Tibial nerve (tissue), 4 donors: ENCODE data around the gene REPS2. TPM values are rescaled to one million over a fixed set of nuclear protein-coding genes. Genes with fewer than 3 reads are reported as not detected.

Source experiments
- DNase-seq, 2 donors: peaks; one replicate each; pipeline ENCODE4 v3.0.0-alpha.2; 2019; ENCODE audit warnings: low spot score in 2 of 2
- H3K27ac ChIP-seq, 4 donors: fragments of 200-600 bp; sonication (generic) in 3 of 4; one replicate each; pipeline ENCODE4 v1.5.1; 2017 to 2019; ENCODE audit warnings: mild to moderate bottlenecking in 1 of 4
- H3K27me3 ChIP-seq, 2 donors: fragments of 200-600 bp; sonication (generic) in 1 of 2; one replicate each; pipeline versions ENCODE4 v1.5.1 to v1.6.0; 2017 to 2019
- H3K36me3 ChIP-seq, 3 donors: fragments of 200-600 bp; sonication (generic); one replicate each; pipeline ENCODE4 v1.5.1; 2018 to 2019
- H3K4me1 ChIP-seq, 4 donors: fragments of 200-600 bp; sonication (generic) in 3 of 4; one replicate each; pipeline ENCODE4 v1.5.1; 2017 to 2019
- H3K4me3 ChIP-seq, 4 donors: fragments of 200-600 bp; sonication (generic) in 3 of 4; one replicate each; pipeline ENCODE4 v1.5.1; 2017 to 2019; ENCODE audit warnings: mild to moderate bottlenecking in 1 of 4, moderate library complexity in 1 of 4
- H3K9me3 ChIP-seq, 4 donors: fragments of 200-600 bp; sonication (generic) in 3 of 4; one replicate each; pipeline ENCODE4 v1.5.1; 2017 to 2019
- EP300 ChIP-seq, 2 donors: sonication (generic); formaldehyde crosslinking; IDR thresholded peaks; one replicate each; pipeline ENCODE4 v1.6.1; 2017; ENCODE audit warnings: antibody characterized with exemption in 2 of 2, mild to moderate bottlenecking in 1 of 2
- POLR2A ChIP-seq, 2 donors: fragments of 450-650 bp; IDR thresholded peaks; one replicate each; pipeline ENCODE4 v1.6.1; 2017; ENCODE audit warnings: antibody characterized with exemption in 2 of 2, mild to moderate bottlenecking in 2 of 2, moderate library complexity in 2 of 2
- WGBS, 2 donors: methylation state at CpG; one replicate each; pipeline ENCODE4 v1.1.5; 2018; 5-methylcytosine and 5-hydroxymethylcytosine counted together
- total RNA-seq, 4 donors: library from RNA; depleted of rRNA; stranded (reverse); fragments of >200 nt; gene quantifications; one replicate each; pipeline ENCODE4 v1.1.0, GENCODE V29; 2016
- TF ChIP-seq, protein P1 (sequence below), 5 experiments: fragments of 200-600 bp in 3 of 5; fragments of 450-650 bp in 2 of 5; sonication (generic) in 3 of 5; IDR thresholded peaks; one replicate each; pipeline ENCODE4 v1.5.1; 2016 to 2019; ENCODE audit warnings: antibody characterized with exemption in 5 of 5, mild to moderate bottlenecking in 3 of 5, moderate library complexity in 2 of 5

The REPS2 gene
- total RNA-seq, 4 donors from 2014 or later = 7.5 to 26.0 (median 9.7) TPM

DNA sequence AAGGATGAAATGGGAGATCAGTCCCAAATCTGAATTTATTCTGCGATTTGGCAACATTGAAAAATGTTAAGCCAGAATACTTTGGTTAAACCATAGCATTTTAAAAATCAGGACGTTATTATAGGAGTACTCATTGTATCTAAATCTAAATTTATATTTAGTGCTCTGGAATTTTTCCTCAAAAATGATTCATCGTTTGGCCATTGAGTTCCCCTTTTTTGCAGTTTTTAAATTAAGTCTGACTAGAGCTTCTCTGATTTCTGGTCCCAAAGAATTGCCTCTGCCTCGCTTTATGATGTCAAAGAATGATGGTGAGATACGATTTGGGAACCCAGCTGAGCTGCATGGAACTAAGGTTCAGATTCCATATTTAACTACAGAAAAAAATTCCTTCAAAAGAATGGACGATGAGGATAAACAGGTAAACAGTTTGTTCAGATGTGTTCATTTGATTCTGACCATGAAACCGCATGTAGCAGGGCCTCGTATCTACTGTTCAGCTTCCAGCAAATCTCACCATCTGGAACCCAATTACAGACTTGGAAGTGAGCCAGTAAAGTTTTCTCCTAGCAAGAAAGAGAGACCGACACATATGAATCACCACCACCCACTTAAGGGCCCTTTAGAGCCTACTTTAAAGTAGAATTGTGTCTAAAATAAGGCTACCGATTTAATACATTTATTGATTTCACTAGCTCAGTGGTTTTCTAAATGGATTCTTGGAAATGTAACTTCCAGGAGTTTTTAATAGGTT lies 75.6 kb downstream of the REPS2 start:
- H3K27me3 ChIP-seq = peaks cover 0 to 8% of the 10 kb centered on the region in 2 donors
- 66 to 68% methylated on average over 10 of the region's 10 CpGs for WGBS, 2 donors
- DNase-seq = no peak
- no peak overlapping the region for H3K4me3 ChIP-seq
- no peaks in the 10 kb centered on the region for H3K9me3 ChIP-seq
- no peaks in the 10 kb centered on the region for H3K36me3 ChIP-seq
- no peak overlapping the region for H3K27ac ChIP-seq
- TF ChIP-seq EP300 (IDR thresholded peaks at IDR 0.05) (no peak), POLR2A (IDR thresholded peaks at IDR 0.05) (no peak)
- TF ChIP-seq, protein P1, sequence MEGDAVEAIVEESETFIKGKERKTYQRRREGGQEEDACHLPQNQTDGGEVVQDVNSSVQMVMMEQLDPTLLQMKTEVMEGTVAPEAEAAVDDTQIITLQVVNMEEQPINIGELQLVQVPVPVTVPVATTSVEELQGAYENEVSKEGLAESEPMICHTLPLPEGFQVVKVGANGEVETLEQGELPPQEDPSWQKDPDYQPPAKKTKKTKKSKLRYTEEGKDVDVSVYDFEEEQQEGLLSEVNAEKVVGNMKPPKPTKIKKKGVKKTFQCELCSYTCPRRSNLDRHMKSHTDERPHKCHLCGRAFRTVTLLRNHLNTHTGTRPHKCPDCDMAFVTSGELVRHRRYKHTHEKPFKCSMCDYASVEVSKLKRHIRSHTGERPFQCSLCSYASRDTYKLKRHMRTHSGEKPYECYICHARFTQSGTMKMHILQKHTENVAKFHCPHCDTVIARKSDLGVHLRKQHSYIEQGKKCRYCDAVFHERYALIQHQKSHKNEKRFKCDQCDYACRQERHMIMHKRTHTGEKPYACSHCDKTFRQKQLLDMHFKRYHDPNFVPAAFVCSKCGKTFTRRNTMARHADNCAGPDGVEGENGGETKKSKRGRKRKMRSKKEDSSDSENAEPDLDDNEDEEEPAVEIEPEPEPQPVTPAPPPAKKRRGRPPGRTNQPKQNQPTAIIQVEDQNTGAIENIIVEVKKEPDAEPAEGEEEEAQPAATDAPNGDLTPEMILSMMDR (IDR thresholded peaks at IDR 0.05) = no peak
- H3K4me1 ChIP-seq = no peaks in the 10 kb centered on the region

DNA sequence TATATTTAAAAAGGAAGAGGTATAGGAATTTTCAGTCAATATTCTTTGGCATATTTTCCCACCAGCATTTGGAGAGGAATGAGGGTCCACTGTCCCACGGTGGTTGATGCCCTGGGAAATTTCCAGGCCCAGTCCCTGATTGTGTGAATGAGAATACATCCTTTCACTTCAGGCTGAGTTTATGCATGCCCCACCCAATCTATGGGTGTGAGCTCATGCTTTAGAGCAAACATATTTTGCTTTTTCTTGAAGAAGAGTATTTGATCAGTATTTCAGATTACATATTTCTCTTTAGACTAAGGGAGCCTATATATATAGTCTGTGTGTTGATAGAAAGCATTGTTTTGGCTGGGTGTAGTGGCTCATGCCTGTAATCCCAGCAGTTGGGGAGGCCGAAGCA lies 77.2 kb downstream of the REPS2 start:
- no peaks in the 10 kb centered on the region for H3K4me1 ChIP-seq
- no peaks in the 10 kb centered on the region for H3K9me3 ChIP-seq
- WGBS, 2 donors = 72 to 77% methylated on average over 2 of the region's 2 CpGs
- no peak for DNase-seq
- no peak overlapping the region for H3K27ac ChIP-seq
- no peak overlapping the region for H3K4me3 ChIP-seq
- H3K27me3 ChIP-seq = peaks cover 0 to 7% of the 10 kb centered on the region in 2 donors
- TF ChIP-seq, protein P1 (IDR thresholded peaks at IDR 0.05) = no peak
- TF ChIP-seq POLR2A (IDR thresholded peaks at IDR 0.05) (no peak), EP300 (IDR thresholded peaks at IDR 0.05) (no peak)
- H3K36me3 ChIP-seq = no peaks in the 10 kb centered on the region

DNA sequence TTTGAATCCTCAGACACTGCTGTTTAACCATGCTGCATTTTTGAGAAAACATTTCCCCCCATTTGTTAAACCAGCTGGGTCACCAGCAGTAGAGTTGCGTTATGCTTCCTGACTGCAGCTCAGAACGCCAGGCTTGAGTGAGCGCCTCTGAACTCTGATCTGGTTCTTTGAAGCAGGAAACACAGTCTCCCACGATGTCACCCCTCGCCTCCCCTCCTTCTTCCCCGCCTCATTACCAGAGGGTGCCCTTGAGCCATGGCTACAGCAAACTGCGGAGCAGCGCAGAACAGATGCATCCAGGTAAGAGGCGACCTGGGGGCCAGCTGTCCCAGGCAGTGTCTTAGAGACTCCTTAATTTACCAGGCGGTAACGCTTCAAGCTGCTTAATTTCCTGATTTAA lies 78.4 kb downstream of the REPS2 start:
- H3K27ac ChIP-seq = no peak overlapping the region
- no peak for TF ChIP-seq POLR2A (IDR thresholded peaks at IDR 0.05)
- TF ChIP-seq, protein P1 (IDR thresholded peaks at IDR 0.05) = no peak
- TF ChIP-seq EP300 (IDR thresholded peaks at IDR 0.05) = no peak
- H3K4me3 ChIP-seq = no peak overlapping the region
- no peaks in the 10 kb centered on the region for H3K9me3 ChIP-seq
- no peaks in the 10 kb centered on the region for H3K36me3 ChIP-seq
- 50 to 56% methylated on average over 11 of the region's 11 CpGs for WGBS, 2 donors
- H3K27me3 ChIP-seq = peaks cover 0 to 4% of the 10 kb centered on the region in 2 donors
- peaks cover 0 to 6% (median 0%) of the 10 kb centered on the region in 4 donors for H3K4me1 ChIP-seq
- no peak for DNase-seq

DNA sequence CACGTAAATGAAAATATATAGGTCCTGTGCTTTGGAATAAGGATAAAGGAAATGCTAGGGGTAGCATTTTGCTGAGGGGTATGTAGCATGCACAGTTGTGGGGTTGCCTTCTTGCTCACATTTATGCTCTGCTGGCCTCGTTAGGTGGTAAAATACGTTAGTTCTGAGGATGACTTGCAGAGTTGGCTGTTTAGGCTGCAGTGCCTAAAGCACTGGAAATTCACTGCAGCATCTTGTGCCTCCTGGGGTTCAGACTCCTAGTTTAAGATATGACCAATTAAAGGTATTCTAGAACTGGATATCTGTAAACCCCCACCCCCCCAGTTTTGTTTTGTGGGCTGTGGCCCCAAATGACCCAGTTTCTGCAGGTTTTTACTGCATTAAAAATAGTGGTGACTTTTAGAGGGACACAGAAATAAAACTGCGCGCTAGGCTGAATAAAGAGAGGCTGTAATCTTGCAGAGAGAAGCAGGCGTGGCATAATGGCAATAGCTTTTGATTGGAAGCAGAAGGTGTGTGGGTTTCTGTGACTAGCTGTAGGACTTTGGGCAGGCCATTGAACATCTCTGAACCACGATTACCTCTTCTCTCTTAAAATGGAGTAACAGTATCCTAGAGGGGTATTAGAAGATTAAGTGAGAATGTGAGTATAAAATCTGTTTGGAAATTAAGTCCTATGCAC lies 79.3 kb downstream of the REPS2 start:
- 79 to 88% methylated on average over 7 of the region's 7 CpGs for WGBS, 2 donors
- TF ChIP-seq, protein P1 (IDR thresholded peaks at IDR 0.05) = no peak
- no peak for TF ChIP-seq EP300 (IDR thresholded peaks at IDR 0.05)
- TF ChIP-seq POLR2A (IDR thresholded peaks at IDR 0.05) = no peak
- no peak overlapping the region for H3K4me3 ChIP-seq
- H3K36me3 ChIP-seq = no peaks in the 10 kb centered on the region
- H3K27ac ChIP-seq = no peak overlapping the region
- peaks cover 0 to 6% (median 0%) of the 10 kb centered on the region in 4 donors for H3K4me1 ChIP-seq
- no peaks in the 10 kb centered on the region for H3K9me3 ChIP-seq
- H3K27me3 ChIP-seq = peaks cover 0 to 4% of the 10 kb centered on the region in 2 donors
- DNase-seq = no peak

DNA sequence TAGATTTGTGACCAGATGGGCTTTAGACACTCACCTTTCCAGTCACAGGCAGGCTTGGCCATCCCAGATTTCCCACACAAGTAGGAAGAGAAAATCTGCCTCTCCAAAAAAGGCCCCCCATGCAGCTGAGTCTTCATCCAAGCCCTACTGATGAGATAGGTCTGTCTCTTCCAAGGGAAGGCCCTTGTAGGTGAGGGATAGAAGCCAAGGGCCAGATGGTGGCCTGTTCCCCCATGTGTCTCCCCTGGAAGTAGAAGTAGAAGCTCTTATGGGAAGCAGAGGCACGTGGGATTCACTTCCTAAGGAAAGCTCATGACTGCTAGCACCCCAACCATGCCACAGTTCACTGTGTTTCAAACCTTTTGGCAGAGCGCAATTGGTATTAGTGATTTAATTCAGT lies 81.5 kb downstream of the REPS2 start:
- 75 to 83% methylated on average over 2 of the region's 2 CpGs for WGBS, 2 donors
- DNase-seq = no peak
- Histone ChIP-seq H3K4me3 (no peak overlapping the region), H3K27ac (no peak overlapping the region), H3K27me3 (peaks cover 0 to 4% of the 10 kb centered on the region in 2 donors), H3K4me1 (peaks cover 0 to 6% (median 0%) of the 10 kb centered on the region in 4 donors), H3K9me3 (no peaks in the 10 kb centered on the region), H3K36me3 (no peaks in the 10 kb centered on the region)
- TF ChIP-seq, protein P1 (IDR thresholded peaks at IDR 0.05) = no peak
- TF ChIP-seq EP300 (IDR thresholded peaks at IDR 0.05) = no peak
- no peak for TF ChIP-seq POLR2A (IDR thresholded peaks at IDR 0.05)
